HG02852 (cell line): ENCODE results near the gene GIT1.

Experiments
- ATAC-seq: cut with Tn5 transposase; IDR thresholded peaks from one replicate; pipeline ENCODE4 v1.9.1; 2021; ENCODE audit warnings: mild to moderate bottlenecking, moderate library complexity; ENCODE audit not compliant: unreplicated experiment

The GIT1 gene

GRCh38 chr17:29593591-29594518 is 4.4 kb upstream of the GIT1 start:
- ATAC-seq: no peak

GRCh38 chr17:29592850-29593551 is 3.6 kb upstream of the GIT1 start, which contains the start of gene ANKRD13B:
ANKRD13B (plus strand) TSS chr17:29593132; CDS start chr17:29593622, 490 bp downstream.
- no peak for ATAC-seq

GRCh38 chr17:29591737-29592608 is 2.5 kb upstream of the GIT1 start:
- ATAC-seq: peak; percentile 29

GRCh38 chr17:29591146-29591736 is 1.8 kb upstream of the GIT1 start:
- ATAC-seq: no peak

- ATAC-seq: no peak
Observed at GRCh38 chr17:29590411-29591145, 1.1 kb upstream of the GIT1 start.

GRCh38 chr17:29588562-29589411 is 661 bp downstream of the GIT1 start:
- peak; percentile 20 for ATAC-seq

- ATAC-seq: no peak
Observed at GRCh38 chr17:29588017-29588561, 1.4 kb downstream of the GIT1 start.

GRCh38 chr17:29587591-29587990 is 1.9 kb downstream of the GIT1 start:
- ATAC-seq: no peak

GRCh38 chr17:29586676-29587469 is 2.6 kb downstream of the GIT1 start:
- no peak for ATAC-seq

GRCh38 chr17:29585080-29585751 is 4.2 kb downstream of the GIT1 start:
- no peak for ATAC-seq

- no peak for ATAC-seq
Observed at GRCh38 chr17:29584452-29585079, 4.9 kb downstream of the GIT1 start.

GRCh38 chr17:29583324-29584248 is 5.9 kb downstream of the GIT1 start:
- no peak for ATAC-seq

GRCh38 chr17:29582772-29583171 is 6.7 kb downstream of the GIT1 start:
- no peak for ATAC-seq

- no peak for ATAC-seq
Observed at GRCh38 chr17:29582254-29582765, 7.1 kb downstream of the GIT1 start.

GRCh38 chr17:29581583-29582253 is 7.7 kb downstream of the GIT1 start:
- ATAC-seq: no peak
